Measurements from ENCODE around the gene TAF11L7. TPM values are rescaled to one million over a fixed set of nuclear protein-coding genes. Genes with fewer than 3 reads are reported as not detected.
"Not testable (repeated sequence)": the region's sequence is repeated elsewhere in the genome, so short reads cannot be mapped to it uniquely, and the experiment has no call there.

Gene TAF11L7
- total RNA-seq, 1 donor from 2014 or later, result not detected

- DNase-seq (ENCODE audit: low read depth) (no peak), FAIRE-seq (no peak)
- TF ChIP-seq EZH2 (IDR thresholded peaks at IDR 0.05; ENCODE audit: insufficient read depth, low read length), result no peak
- TF ChIP-seq CTCF (IDR thresholded peaks at IDR 0.05; ENCODE audit: insufficient read depth, low read depth, low read length), result no peak
These were observed 19.4 kb upstream of the TAF11L7 start for GRCh38 chr5:17604951-17605350.

GRCh38 chr5:17603880-17604279, 18.3 kb upstream of the TAF11L7 start, which contains the start of gene TAF11L11:
TAF11L11 (plus strand) TSS chr5:17604183.
- not testable (repeated sequence) for H3K79me2 ChIP-seq (ENCODE audit: insufficient read depth, low read length); H3K4me1 ChIP-seq (ENCODE audit: insufficient read depth, low read length); H3K36me3 Mint-ChIP-seq (ENCODE audit: low read depth, unreplicated experiment); H4K20me1 ChIP-seq (ENCODE audit: insufficient read depth, low read length); H3K9ac ChIP-seq (ENCODE audit: low read length); H3K4me3 ChIP-seq (ENCODE audit: insufficient read depth, low read depth, low read length); H3K27me3 Mint-ChIP-seq (ENCODE audit: low read depth, unreplicated experiment); H3K9me3 ChIP-seq (ENCODE audit: insufficient read depth, low read depth, low read length); H3K36me3 ChIP-seq (ENCODE audit: insufficient read depth, low read length); H3K4me2 ChIP-seq (ENCODE audit: low read length); DNase-seq (ENCODE audit: low read depth); H3K4me3 Mint-ChIP-seq (ENCODE audit: unreplicated experiment); H3K27me3 ChIP-seq (ENCODE audit: insufficient read depth, low read length); H2AFZ ChIP-seq (ENCODE audit: low read depth, low read length); H3K4me1 Mint-ChIP-seq (ENCODE audit: low read depth, unreplicated experiment); H3K9me3 Mint-ChIP-seq (ENCODE audit: unreplicated experiment); H3K27ac Mint-ChIP-seq (ENCODE audit: unreplicated experiment); FAIRE-seq; H3K27ac ChIP-seq (ENCODE audit: low read depth, low read length)

More at GRCh38 chr5:17604951-17605350, 19.4 kb upstream of the TAF11L7 start:
- Histone ChIP-seq H3K36me3 (ENCODE audit: insufficient read depth, low read length) (no peaks in the 10 kb centered on the region), H2AFZ (ENCODE audit: low read depth, low read length) (no peak overlapping the region), H3K4me2 (ENCODE audit: low read length) (no peak overlapping the region), H3K79me2 (ENCODE audit: insufficient read depth, low read length) (no peaks in the 10 kb centered on the region), H3K9ac (ENCODE audit: low read length) (no peak overlapping the region), H3K9me3 (ENCODE audit: insufficient read depth, low read depth, low read length) (no peaks in the 10 kb centered on the region), H3K4me3 (ENCODE audit: insufficient read depth, low read depth, low read length) (no peak overlapping the region), H4K20me1 (ENCODE audit: insufficient read depth, low read length) (no peaks in the 10 kb centered on the region), H3K4me1 (ENCODE audit: insufficient read depth, low read length) (no peaks in the 10 kb centered on the region), H3K27ac (ENCODE audit: low read depth, low read length) (no peak overlapping the region), H3K27me3 (ENCODE audit: insufficient read depth, low read length) (no peaks in the 10 kb centered on the region)
- Mint-ChIP-seq H3K9me3 (ENCODE audit: unreplicated experiment) (no peaks in the 10 kb centered on the region), H3K4me3 (ENCODE audit: unreplicated experiment) (no peak overlapping the region), H3K4me1 (ENCODE audit: low read depth, unreplicated experiment) (no peaks in the 10 kb centered on the region), H3K27me3 (ENCODE audit: low read depth, unreplicated experiment) (no peaks in the 10 kb centered on the region), H3K27ac (ENCODE audit: unreplicated experiment) (no peak overlapping the region), H3K36me3 (ENCODE audit: low read depth, unreplicated experiment) (no peaks in the 10 kb centered on the region)

GRCh38 chr5:17597728-17598127, 12.2 kb upstream of the TAF11L7 start, which contains the start of gene TAF11L10:
TAF11L10 (minus strand) TSS chr5:17597828.
- not testable (repeated sequence) for H3K36me3 Mint-ChIP-seq (ENCODE audit: low read depth, unreplicated experiment); H2AFZ ChIP-seq (ENCODE audit: low read depth, low read length); H3K9me3 Mint-ChIP-seq (ENCODE audit: unreplicated experiment); H3K4me2 ChIP-seq (ENCODE audit: low read length); H3K79me2 ChIP-seq (ENCODE audit: insufficient read depth, low read length); DNase-seq (ENCODE audit: low read depth); H3K27me3 ChIP-seq (ENCODE audit: insufficient read depth, low read length); H3K4me3 Mint-ChIP-seq (ENCODE audit: unreplicated experiment); H3K4me1 Mint-ChIP-seq (ENCODE audit: low read depth, unreplicated experiment); H3K36me3 ChIP-seq (ENCODE audit: insufficient read depth, low read length); H3K4me3 ChIP-seq (ENCODE audit: insufficient read depth, low read depth, low read length); H3K27me3 Mint-ChIP-seq (ENCODE audit: low read depth, unreplicated experiment); FAIRE-seq; H3K27ac Mint-ChIP-seq (ENCODE audit: unreplicated experiment); H3K9ac ChIP-seq (ENCODE audit: low read length); H3K4me1 ChIP-seq (ENCODE audit: insufficient read depth, low read length); H4K20me1 ChIP-seq (ENCODE audit: insufficient read depth, low read length); H3K27ac ChIP-seq (ENCODE audit: low read depth, low read length); H3K9me3 ChIP-seq (ENCODE audit: insufficient read depth, low read depth, low read length)

GRCh38 chr5:17594255-17594654, 8.7 kb upstream of the TAF11L7 start, which contains the start of gene TAF11L9:
TAF11L9 (minus strand) TSS chr5:17594394.
- H3K27me3 ChIP-seq (ENCODE audit: insufficient read depth, low read length); H3K4me1 Mint-ChIP-seq (ENCODE audit: low read depth, unreplicated experiment); H3K27me3 Mint-ChIP-seq (ENCODE audit: low read depth, unreplicated experiment); H3K27ac Mint-ChIP-seq (ENCODE audit: unreplicated experiment); H3K27ac ChIP-seq (ENCODE audit: low read depth, low read length); H3K4me2 ChIP-seq (ENCODE audit: low read length); H3K9me3 Mint-ChIP-seq (ENCODE audit: unreplicated experiment); H3K9me3 ChIP-seq (ENCODE audit: insufficient read depth, low read depth, low read length); DNase-seq (ENCODE audit: low read depth); H4K20me1 ChIP-seq (ENCODE audit: insufficient read depth, low read length); H3K4me3 ChIP-seq (ENCODE audit: insufficient read depth, low read depth, low read length); H3K79me2 ChIP-seq (ENCODE audit: insufficient read depth, low read length); H2AFZ ChIP-seq (ENCODE audit: low read depth, low read length); H3K4me1 ChIP-seq (ENCODE audit: insufficient read depth, low read length); FAIRE-seq; H3K36me3 ChIP-seq (ENCODE audit: insufficient read depth, low read length); H3K36me3 Mint-ChIP-seq (ENCODE audit: low read depth, unreplicated experiment); H3K9ac ChIP-seq (ENCODE audit: low read length); H3K4me3 Mint-ChIP-seq (ENCODE audit: unreplicated experiment): not testable (repeated sequence)

- not testable (repeated sequence) for H3K27ac ChIP-seq (ENCODE audit: low read depth, low read length); H4K20me1 ChIP-seq (ENCODE audit: insufficient read depth, low read length); DNase-seq (ENCODE audit: low read depth); H3K27me3 ChIP-seq (ENCODE audit: insufficient read depth, low read length); H2AFZ ChIP-seq (ENCODE audit: low read depth, low read length); H3K27me3 Mint-ChIP-seq (ENCODE audit: low read depth, unreplicated experiment); H3K9me3 ChIP-seq (ENCODE audit: insufficient read depth, low read depth, low read length); H3K4me1 ChIP-seq (ENCODE audit: insufficient read depth, low read length); H3K36me3 ChIP-seq (ENCODE audit: insufficient read depth, low read length); H3K4me1 Mint-ChIP-seq (ENCODE audit: low read depth, unreplicated experiment); H3K9me3 Mint-ChIP-seq (ENCODE audit: unreplicated experiment); H3K36me3 Mint-ChIP-seq (ENCODE audit: low read depth, unreplicated experiment); H3K9ac ChIP-seq (ENCODE audit: low read length); H3K4me3 ChIP-seq (ENCODE audit: insufficient read depth, low read depth, low read length); H3K27ac Mint-ChIP-seq (ENCODE audit: unreplicated experiment); FAIRE-seq; H3K4me2 ChIP-seq (ENCODE audit: low read length); H3K4me3 Mint-ChIP-seq (ENCODE audit: unreplicated experiment); H3K79me2 ChIP-seq (ENCODE audit: insufficient read depth, low read length)
These were observed 5.3 kb upstream of the TAF11L7 start, which contains the start of gene TAF11L8 for GRCh38 chr5:17590860-17591259. TAF11L8 (minus strand) TSS chr5:17590960.

Measured in astrocyte (in vitro differentiated cells and primary cell).